OCI-LY3 (cell line): ENCODE data around the gene RERG.

ENCODE experiments used
- EZH2phosphoT487 ChIP-seq: fragments of 200-600 bp; shearing (Covaris generic); IDR thresholded peaks from 2 replicates; pipeline ENCODE4 v1.6.1; 2018; ENCODE audit warnings: antibody characterized with exemption, mixed run types, low read depth
- TF ChIP-seq, protein P1 (sequence below): fragments of 200-600, 300-600 bp; sonication (generic); IDR thresholded peaks from 2 replicates; pipeline ENCODE4 v1.5.1; 2014; ENCODE audit warnings: antibody characterized with exemption, low read length, low read depth

DNA sequence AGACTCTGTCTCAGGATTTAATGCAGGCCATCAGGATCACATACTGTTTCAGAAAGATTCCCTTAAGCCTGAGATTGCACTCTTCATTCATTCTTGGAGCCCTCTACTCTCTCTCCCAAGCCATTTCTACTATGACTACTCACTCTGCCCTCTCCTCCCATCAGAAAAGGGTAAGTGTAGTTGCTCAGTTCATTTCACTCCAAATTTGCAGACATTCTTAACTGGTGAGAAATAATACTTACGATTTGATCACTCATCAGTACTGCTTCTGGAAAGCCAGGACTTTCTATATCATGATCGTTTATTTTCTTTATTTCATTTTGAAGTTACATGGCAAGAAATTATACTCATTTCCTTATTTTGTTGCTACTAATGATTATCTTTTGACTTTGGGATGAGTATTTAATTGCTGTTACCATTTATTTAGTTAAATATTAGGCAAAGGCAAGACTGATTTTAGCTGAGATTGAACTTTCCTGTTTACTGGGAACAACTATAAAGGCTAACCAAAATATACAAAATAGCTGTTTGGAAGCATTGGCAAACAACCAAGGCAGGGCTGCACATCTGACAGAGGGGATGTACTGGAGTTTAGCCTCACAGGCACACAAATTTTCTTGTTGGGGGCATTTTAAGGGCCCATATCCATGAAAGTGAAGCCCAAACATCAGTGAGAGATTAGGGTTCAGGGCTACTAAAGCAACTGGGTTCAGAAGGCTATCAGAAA lies 4.1 kb upstream of the RERG start:
- TF ChIP-seq, protein P1, sequence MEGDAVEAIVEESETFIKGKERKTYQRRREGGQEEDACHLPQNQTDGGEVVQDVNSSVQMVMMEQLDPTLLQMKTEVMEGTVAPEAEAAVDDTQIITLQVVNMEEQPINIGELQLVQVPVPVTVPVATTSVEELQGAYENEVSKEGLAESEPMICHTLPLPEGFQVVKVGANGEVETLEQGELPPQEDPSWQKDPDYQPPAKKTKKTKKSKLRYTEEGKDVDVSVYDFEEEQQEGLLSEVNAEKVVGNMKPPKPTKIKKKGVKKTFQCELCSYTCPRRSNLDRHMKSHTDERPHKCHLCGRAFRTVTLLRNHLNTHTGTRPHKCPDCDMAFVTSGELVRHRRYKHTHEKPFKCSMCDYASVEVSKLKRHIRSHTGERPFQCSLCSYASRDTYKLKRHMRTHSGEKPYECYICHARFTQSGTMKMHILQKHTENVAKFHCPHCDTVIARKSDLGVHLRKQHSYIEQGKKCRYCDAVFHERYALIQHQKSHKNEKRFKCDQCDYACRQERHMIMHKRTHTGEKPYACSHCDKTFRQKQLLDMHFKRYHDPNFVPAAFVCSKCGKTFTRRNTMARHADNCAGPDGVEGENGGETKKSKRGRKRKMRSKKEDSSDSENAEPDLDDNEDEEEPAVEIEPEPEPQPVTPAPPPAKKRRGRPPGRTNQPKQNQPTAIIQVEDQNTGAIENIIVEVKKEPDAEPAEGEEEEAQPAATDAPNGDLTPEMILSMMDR = no peak
- no peak for TF ChIP-seq EZH2phosphoT487
